ENCODE results near the gene UBALD2. TPM values are rescaled to one million over a fixed set of nuclear protein-coding genes. Genes with fewer than 3 reads are reported as not detected.
A peak's percentile ranks its signal among the peaks of the same experiment; 100 is the strongest.
"Not testable (repeated sequence)": the region's sequence is repeated elsewhere in the genome, so short reads cannot be mapped to it uniquely, and the experiment has no call there.

Gene UBALD2
- 31.5 TPM for polyA plus RNA-seq (2013, experiment 1 of 4)
- 20.9 TPM for polyA plus RNA-seq (2013, experiment 2 of 4)
- polyA plus RNA-seq (2013, experiment 3 of 4) = 26.7 TPM
- polyA plus RNA-seq (2013, experiment 4 of 4) = 30.5 TPM

- H3K27ac ChIP-seq (ENCODE audit: insufficient read depth, low read depth, low read length, poor library complexity, severe bottlenecking) = peak within 1 kb of the TSS; percentile 13
- peak within 1 kb of the TSS; percentile 74 for H3K4me3 ChIP-seq (ENCODE audit: insufficient read depth, low read depth, low read length)
- H3K36me3 ChIP-seq (ENCODE audit: control insufficient read depth, insufficient read depth, low read length) = no peaks in the 10 kb centered on the region
- H3K4me1 ChIP-seq (ENCODE audit: control insufficient read depth, insufficient read depth, low read length) = peaks cover 29% of the 10 kb centered on the region
- 0% methylated on average over 94 of the region's 94 CpGs for WGBS, 2 experiments
- H3K9me3 ChIP-seq (ENCODE audit: control insufficient read depth, low read length) = no peaks in the 10 kb centered on the region
- no peaks in the 10 kb centered on the region for H3K27me3 ChIP-seq (ENCODE audit: control insufficient read depth, insufficient read depth, low read length, poor library complexity, severe bottlenecking)
Observed at GRCh38 chr17:76264755-76265623, at the start of gene UBALD2. Gene UBALD2 (plus strand): TSS chr17:76265348. CDS start chr17:76265506, 158 bp downstream.

- 95 to 100% methylated on average over 2 to 3 of the region's 3 CpGs for WGBS, 2 experiments
- H3K27ac ChIP-seq (ENCODE audit: insufficient read depth, low read depth, low read length, poor library complexity, severe bottlenecking) = no peak overlapping the region
- no peaks in the 10 kb centered on the region for H3K36me3 ChIP-seq (ENCODE audit: control insufficient read depth, insufficient read depth, low read length)
- H3K9me3 ChIP-seq (ENCODE audit: control insufficient read depth, low read length) = no peaks in the 10 kb centered on the region
- no peaks in the 10 kb centered on the region for H3K4me1 ChIP-seq (ENCODE audit: control insufficient read depth, insufficient read depth, low read length)
- H3K4me3 ChIP-seq (ENCODE audit: insufficient read depth, low read depth, low read length) = no peak overlapping the region
- H3K27me3 ChIP-seq (ENCODE audit: control insufficient read depth, insufficient read depth, low read length, poor library complexity, severe bottlenecking) = no peaks in the 10 kb centered on the region
Observed at GRCh38 chr17:76217081-76217480, 48.1 kb upstream of the UBALD2 start.

- no peak overlapping the region for H3K4me3 ChIP-seq (ENCODE audit: insufficient read depth, low read depth, low read length)
- no peaks in the 10 kb centered on the region for H3K36me3 ChIP-seq (ENCODE audit: control insufficient read depth, insufficient read depth, low read length)
- H3K27me3 ChIP-seq (ENCODE audit: control insufficient read depth, insufficient read depth, low read length, poor library complexity, severe bottlenecking) = no peaks in the 10 kb centered on the region
- H3K9me3 ChIP-seq (ENCODE audit: control insufficient read depth, low read length) = no peaks in the 10 kb centered on the region
- WGBS, 2 experiments = 90 to 93% methylated on average over 4 to 6 of the region's 7 CpGs
- no peak overlapping the region for H3K27ac ChIP-seq (ENCODE audit: insufficient read depth, low read depth, low read length, poor library complexity, severe bottlenecking)
- H3K4me1 ChIP-seq (ENCODE audit: control insufficient read depth, insufficient read depth, low read length) = no peaks in the 10 kb centered on the region
Observed at GRCh38 chr17:76219670-76220383, 45.3 kb upstream of the UBALD2 start.

- WGBS, 2 experiments = 100% methylated on average over 1 of the region's 1 CpG; no CpG with 5 or more reads in 1 of the 2 experiments
- H3K27ac ChIP-seq (ENCODE audit: insufficient read depth, low read depth, low read length, poor library complexity, severe bottlenecking) = no peak overlapping the region
- H3K27me3 ChIP-seq (ENCODE audit: control insufficient read depth, insufficient read depth, low read length, poor library complexity, severe bottlenecking) = no peaks in the 10 kb centered on the region
- H3K4me1 ChIP-seq (ENCODE audit: control insufficient read depth, insufficient read depth, low read length) = no peaks in the 10 kb centered on the region
- H3K36me3 ChIP-seq (ENCODE audit: control insufficient read depth, insufficient read depth, low read length) = no peaks in the 10 kb centered on the region
- no peak overlapping the region for H3K4me3 ChIP-seq (ENCODE audit: insufficient read depth, low read depth, low read length)
- no peaks in the 10 kb centered on the region for H3K9me3 ChIP-seq (ENCODE audit: control insufficient read depth, low read length)
Observed at GRCh38 chr17:76223802-76224201, 41.3 kb upstream of the UBALD2 start.

- H3K27me3 ChIP-seq (ENCODE audit: control insufficient read depth, insufficient read depth, low read length, poor library complexity, severe bottlenecking); H3K36me3 ChIP-seq (ENCODE audit: control insufficient read depth, insufficient read depth, low read length); H3K9me3 ChIP-seq (ENCODE audit: control insufficient read depth, low read length); H3K27ac ChIP-seq (ENCODE audit: insufficient read depth, low read depth, low read length, poor library complexity, severe bottlenecking); H3K4me1 ChIP-seq (ENCODE audit: control insufficient read depth, insufficient read depth, low read length); H3K4me3 ChIP-seq (ENCODE audit: insufficient read depth, low read depth, low read length): not testable (repeated sequence)
- WGBS, 2 experiments = 71 to 84% methylated on average over 4 of the region's 7 CpGs
Observed at GRCh38 chr17:76225373-76226086, 39.6 kb upstream of the UBALD2 start.

GRCh38 chr17:76226749-76227148 is 38.4 kb upstream of the UBALD2 start:
- 95 to 96% methylated on average over 19 of the region's 19 CpGs for WGBS, 2 experiments
- not testable (repeated sequence) for H3K4me1 ChIP-seq (ENCODE audit: control insufficient read depth, insufficient read depth, low read length); H3K27me3 ChIP-seq (ENCODE audit: control insufficient read depth, insufficient read depth, low read length, poor library complexity, severe bottlenecking); H3K9me3 ChIP-seq (ENCODE audit: control insufficient read depth, low read length); H3K36me3 ChIP-seq (ENCODE audit: control insufficient read depth, insufficient read depth, low read length); H3K4me3 ChIP-seq (ENCODE audit: insufficient read depth, low read depth, low read length); H3K27ac ChIP-seq (ENCODE audit: insufficient read depth, low read depth, low read length, poor library complexity, severe bottlenecking)

GRCh38 chr17:76232342-76232741 is 32.8 kb upstream of the UBALD2 start:
- no peak overlapping the region for H3K4me3 ChIP-seq (ENCODE audit: insufficient read depth, low read depth, low read length)
- no peak overlapping the region for H3K27ac ChIP-seq (ENCODE audit: insufficient read depth, low read depth, low read length, poor library complexity, severe bottlenecking)
- no peaks in the 10 kb centered on the region for H3K36me3 ChIP-seq (ENCODE audit: control insufficient read depth, insufficient read depth, low read length)
- H3K4me1 ChIP-seq (ENCODE audit: control insufficient read depth, insufficient read depth, low read length) = no peaks in the 10 kb centered on the region
- peaks cover 5% of the 10 kb centered on the region for H3K27me3 ChIP-seq (ENCODE audit: control insufficient read depth, insufficient read depth, low read length, poor library complexity, severe bottlenecking)
- WGBS, 2 experiments = 94 to 95% methylated on average over 2 of the region's 2 CpGs
- H3K9me3 ChIP-seq (ENCODE audit: control insufficient read depth, low read length) = no peaks in the 10 kb centered on the region

GRCh38 chr17:76233588-76234353 is 31.4 kb upstream of the UBALD2 start:
- Histone ChIP-seq H3K4me3 (ENCODE audit: insufficient read depth, low read depth, low read length) (no peak overlapping the region), H3K27ac (ENCODE audit: insufficient read depth, low read depth, low read length, poor library complexity, severe bottlenecking) (no peak overlapping the region), H3K27me3 (ENCODE audit: control insufficient read depth, insufficient read depth, low read length, poor library complexity, severe bottlenecking) (peaks cover 17% of the 10 kb centered on the region), H3K9me3 (ENCODE audit: control insufficient read depth, low read length) (no peaks in the 10 kb centered on the region), H3K36me3 (ENCODE audit: control insufficient read depth, insufficient read depth, low read length) (no peaks in the 10 kb centered on the region), H3K4me1 (ENCODE audit: control insufficient read depth, insufficient read depth, low read length) (no peaks in the 10 kb centered on the region)
- WGBS, 2 experiments = 89 to 95% methylated on average over 5 to 6 of the region's 6 CpGs

- Histone ChIP-seq H3K36me3 (ENCODE audit: control insufficient read depth, insufficient read depth, low read length) (no peaks in the 10 kb centered on the region), H3K27me3 (ENCODE audit: control insufficient read depth, insufficient read depth, low read length, poor library complexity, severe bottlenecking) (peaks cover 22% of the 10 kb centered on the region), H3K27ac (ENCODE audit: insufficient read depth, low read depth, low read length, poor library complexity, severe bottlenecking) (no peak overlapping the region), H3K9me3 (ENCODE audit: control insufficient read depth, low read length) (no peaks in the 10 kb centered on the region), H3K4me1 (ENCODE audit: control insufficient read depth, insufficient read depth, low read length) (no peaks in the 10 kb centered on the region), H3K4me3 (ENCODE audit: insufficient read depth, low read depth, low read length) (no peak overlapping the region)
- 73 to 90% methylated on average over 3 to 5 of the region's 5 CpGs for WGBS, 2 experiments
Observed at GRCh38 chr17:76234354-76234679, 30.8 kb upstream of the UBALD2 start.

Measured in ectodermal cell (in vitro differentiated cells).